HCT116 (cell line): ENCODE measurements around the gene PIP4K2B. TPM values are rescaled to one million over a fixed set of nuclear protein-coding genes. Genes with fewer than 3 reads are reported as not detected.

Experiments
- ATAC-seq: fragments of 200-7000 bp; cut with Tn5 transposase; 2 replicates; pipeline ENCODE4 v1.9.1; 2020; ENCODE audit warnings: mild to moderate bottlenecking, moderate library complexity
- BruUV-seq: library from RNA; stranded (reverse); fragments of 400-500 nt; replicated peaks from 2 replicates; lab custom pipeline; 2021; lab: Mats Ljungman, UMichigan
- CTCF ChIA-PET: fragments of 300-600 bp; sonication (Branson Sonifier 250); formaldehyde crosslinking; loops from one replicate; lab custom pipeline; 2021; ENCODE audit warnings: antibody characterized with exemption; lab: Charles Lee
- POLR2A ChIA-PET: fragments of 300-600, 350-600 bp; sonication (Branson Sonifier 250); formaldehyde crosslinking; loops from one replicate; lab custom pipeline; 2021; ENCODE audit warnings: antibody characterized with exemption; lab: Charles Lee
- RAD21 ChIA-PET, 2 experiments: fragments of 300-600 bp; sonication (Branson Sonifier 250); formaldehyde crosslinking; loops; one replicate each; lab custom pipeline; 2023; ENCODE audit warnings: low total read pairs in 2 of 2; ENCODE audit not compliant: uncharacterized antibody in 2 of 2, unreplicated experiment in 2 of 2, low non-redundant PET in 1 of 2; lab: Charles Lee
- DNase-seq: peaks from one replicate; pipeline ENCODE4 v3.0.0-alpha.2; 2010; ENCODE audit warnings: low read depth, low spot score
- H2AFZ ChIP-seq: fragments of 200-600 bp; shearing (Covaris generic), sonication (generic); 2 replicates; pipeline ENCODE4 v1.6.1; 2017; ENCODE audit warnings: low read depth, mixed run types, mixed read lengths, antibody characterized with exemption, low read length; ENCODE audit not compliant: poor library complexity, severe bottlenecking
- H3K27ac ChIP-seq: 2 replicates; pipeline ENCODE4 v1.5.1; 2012; ENCODE audit warnings: low read depth, low read length
- H3K27me3 ChIP-seq: fragments of 200-600 bp; sonication (generic); 2 replicates; pipeline ENCODE4 v1.6.1; 2016; ENCODE audit warnings: mixed run types, low read length, mixed read lengths; ENCODE audit not compliant: insufficient read depth
- H3K36me3 ChIP-seq, 2 experiments: fragments of 200-500 bp in 1 of 2; fragments of 200-600 bp in 1 of 2; sonication (Bioruptor generic) in 1 of 2; sonication (generic) in 1 of 2; 2 replicates each; pipeline versions ENCODE4 v1.5.1 to v1.6.1; 2014 to 2016; ENCODE audit warnings: low read length in 2 of 2, inconsistent platforms in 1 of 2, mixed read lengths in 1 of 2, mixed run types in 1 of 2; ENCODE audit not compliant: insufficient read depth in 2 of 2, control insufficient read depth in 1 of 2
- H3K4me1 ChIP-seq, 2 experiments: fragments of 200-600 bp in 1 of 2; sonication (generic) in 1 of 2; 2 replicates each; pipeline versions ENCODE4 v1.5.1 to v1.6.1; 2012 to 2017; ENCODE audit warnings: low read length in 2 of 2, inconsistent platforms in 1 of 2, mild to moderate bottlenecking in 1 of 2, mixed read lengths in 1 of 2, mixed run types in 1 of 2, moderate library complexity in 1 of 2; ENCODE audit not compliant: insufficient read depth in 2 of 2, control insufficient read depth in 1 of 2
- H3K4me2 ChIP-seq: fragments of 200-600 bp; sonication (generic); 2 replicates; pipeline ENCODE4 v1.6.1; 2017; ENCODE audit warnings: mixed run types, low read length, mixed read lengths
- H3K4me3 ChIP-seq, 2 experiments: fragments of 200-600 bp in 1 of 2; sonication (generic) in 1 of 2; replicated peaks in 1 of 2; 2 replicates each; pipeline ENCODE4 v1.5.1; 2011 to 2016; ENCODE audit warnings: low read length in 2 of 2, control low read depth in 1 of 2, low read depth in 1 of 2, mild to moderate bottlenecking in 1 of 2, mixed read lengths in 1 of 2, mixed run types in 1 of 2
- H3K79me2 ChIP-seq: fragments of 200-600 bp; sonication (generic); 2 replicates; pipeline ENCODE4 v1.6.1; 2017; ENCODE audit warnings: mild to moderate bottlenecking, mixed run types, low read length, moderate library complexity, mixed read lengths; ENCODE audit not compliant: insufficient read depth
- H3K9ac ChIP-seq: fragments of 200-600 bp; sonication (generic); 2 replicates; pipeline ENCODE4 v1.6.1; 2016; ENCODE audit warnings: low read length, mixed read lengths
- H3K9me2 ChIP-seq: fragments of 200-600 bp; sonication (generic), shearing (Covaris generic); 2 replicates; pipeline ENCODE4 v1.6.1; 2017; ENCODE audit warnings: mixed run types, mild to moderate bottlenecking, moderate library complexity; ENCODE audit not compliant: insufficient read depth
- H3K9me3 ChIP-seq, 2 experiments: fragments of 200-500 bp in 1 of 2; fragments of 200-600 bp in 1 of 2; sonication (Bioruptor generic) in 1 of 2; sonication (generic) in 1 of 2; 2 replicates each; pipeline ENCODE4 v1.6.1; 2014 to 2017; ENCODE audit warnings: low read length in 2 of 2, mixed read lengths in 2 of 2, inconsistent platforms in 1 of 2, low read depth in 1 of 2, mild to moderate bottlenecking in 1 of 2, mixed run types in 1 of 2, moderate library complexity in 1 of 2; ENCODE audit not compliant: control insufficient read depth in 1 of 2, insufficient read depth in 1 of 2
- H4K20me1 ChIP-seq: fragments of 200-600 bp; sonication (generic), shearing (Covaris generic); 2 replicates; pipeline ENCODE4 v1.6.1; 2017; ENCODE audit warnings: mixed run types, mild to moderate bottlenecking, moderate library complexity; ENCODE audit not compliant: insufficient read depth
- ELF1 ChIP-seq: IDR thresholded peaks from 2 replicates; pipeline ENCODE4 v1.6.1; 2012; ENCODE audit warnings: low read depth, borderline replicate concordance
- EZH2phosphoT487 ChIP-seq: fragments of 200-600 bp; IDR thresholded peaks from 2 replicates; pipeline ENCODE4 v1.6.1; 2018; ENCODE audit warnings: antibody characterized with exemption, borderline replicate concordance
- FOSL1 ChIP-seq: IDR thresholded peaks from 2 replicates; pipeline ENCODE4 v1.6.1; 2012; ENCODE audit warnings: low read depth
- JUND ChIP-seq: IDR thresholded peaks from 2 replicates; pipeline ENCODE4 v1.6.1; 2012
- MAX ChIP-seq: IDR thresholded peaks from 2 replicates; pipeline ENCODE4 v1.6.1; 2012
- POLR2A ChIP-seq: IDR thresholded peaks from 2 replicates; pipeline ENCODE4 v1.7.0; 2011; ENCODE audit warnings: borderline replicate concordance; ENCODE audit not compliant: insufficient read depth, insufficient read length; ENCODE audit errors: extremely low read depth
- POLR2AphosphoS5 ChIP-seq: IDR thresholded peaks from 2 replicates; pipeline ENCODE4 v1.6.1; 2011; ENCODE audit warnings: mild to moderate bottlenecking, low read depth, low read length, moderate library complexity
- RAD21 ChIP-seq: IDR thresholded peaks from 2 replicates; pipeline ENCODE4 v1.6.1; 2012; ENCODE audit warnings: low read depth, mild to moderate bottlenecking
- SP1 ChIP-seq: IDR thresholded peaks from 2 replicates; pipeline ENCODE4 v1.6.1; 2012; ENCODE audit warnings: low read depth
- SRF ChIP-seq: IDR thresholded peaks from 2 replicates; pipeline ENCODE4 v1.6.1; 2012; ENCODE audit warnings: low read depth
- TCF7L2 ChIP-seq: IDR thresholded peaks from 2 replicates; pipeline ENCODE4 v1.7.0; 2011; ENCODE audit warnings: borderline replicate concordance, inconsistent platforms; ENCODE audit not compliant: insufficient read depth, insufficient read length; ENCODE audit errors: extremely low read depth
- YY1 ChIP-seq: IDR thresholded peaks from 2 replicates; pipeline ENCODE4 v1.6.1; 2011; ENCODE audit warnings: low read length, low read depth, moderate library complexity, mild to moderate bottlenecking; ENCODE audit not compliant: insufficient replicate concordance; ENCODE audit errors: extremely low read depth
- ZFX ChIP-seq: fragments of 450-650 bp; IDR thresholded peaks from 2 replicates; pipeline ENCODE4 v1.6.1; 2017
- ZNF274 ChIP-seq: fragments of 200-500 bp; sonication (Bioruptor generic); IDR thresholded peaks from 2 replicates; pipeline ENCODE4 v1.6.1; 2014; ENCODE audit warnings: mild to moderate bottlenecking, low read depth, low read length, inconsistent platforms
- intact Hi-C: fragments of 100-400 bp; cut with micrococcal nuclease; formaldehyde crosslinking; loops from 2 replicates; pipeline ENCODE4 v1.10.0; 2022
- total RNA-seq: library from RNA; stranded (reverse); gene quantifications from one replicate; pipeline ENCODE4 v1.2.1, GENCODE V29; 2021; ENCODE audit not compliant: unreplicated experiment
- TF ChIP-seq, protein P1 (sequence below): IDR thresholded peaks from 2 replicates; pipeline ENCODE4 v1.6.1; 2012; ENCODE audit warnings: low read depth
- TF ChIP-seq, protein P2 (sequence below): IDR thresholded peaks from 2 replicates; pipeline ENCODE4 v1.6.1; 2011; ENCODE audit warnings: mild to moderate bottlenecking, low read length, moderate library complexity; ENCODE audit not compliant: insufficient replicate concordance; ENCODE audit errors: extremely low read depth
- TF ChIP-seq, protein P3 (sequence below): IDR thresholded peaks from 2 replicates; pipeline ENCODE4 v1.6.1; 2012

The PIP4K2B gene
- total RNA-seq, 1 experiment from 2014 or later = 40.3 TPM

DNA sequence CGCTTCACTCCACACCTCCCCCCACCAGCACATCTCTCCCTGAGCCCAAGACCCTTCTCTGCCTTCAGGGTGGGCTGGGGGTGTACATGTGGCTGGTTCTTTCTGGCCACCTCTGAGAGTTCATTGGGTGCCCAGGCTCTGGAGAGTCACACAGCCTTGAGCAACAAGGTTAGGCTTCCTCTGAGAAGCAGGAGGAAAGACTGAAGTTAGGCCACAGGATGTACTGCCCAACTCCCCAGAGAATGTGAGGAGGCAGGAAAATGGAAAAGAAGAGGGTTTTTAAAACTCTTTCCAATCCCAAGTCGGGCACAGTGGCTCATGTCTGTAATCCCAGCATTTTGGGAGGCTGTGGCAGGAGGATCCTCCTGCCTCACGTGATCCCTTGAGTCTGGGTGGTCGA, 58.5 kb downstream of the PIP4K2B start:
- Histone ChIP-seq H4K20me1 (no peaks in the 10 kb centered on the region), H3K9ac (no peak overlapping the region), H3K9me2 (no peaks in the 10 kb centered on the region), H3K27ac (no peak overlapping the region), H3K27me3 (no peaks in the 10 kb centered on the region), H3K79me2 (peaks cover 52% of the 10 kb centered on the region), H3K4me3 (no peak overlapping the region), H3K9me3 (no peaks in the 10 kb centered on the region), H3K36me3 (peaks cover 16 to 21% of the 10 kb centered on the region in 2 experiments; a peak in 3 of 4 replicates), H3K4me2 (no peak overlapping the region), H2AFZ (no peak overlapping the region), H3K4me1 (peaks cover 11 to 18% of the 10 kb centered on the region in 2 experiments; a peak in 3 of 4 replicates)
- ChIA-PET CTCF (no interaction called here), POLR2A (no interaction called here), RAD21 (no interaction called here)
- TF ChIP-seq SP1 (no peak), YY1 (no peak), FOSL1 (no peak), TCF7L2 (no peak), POLR2A (no peak), JUND (no peak), RAD21 (no peak)
- intact Hi-C loops = no loop called here
- ATAC-seq (no peak), DNase-seq (no peak)
- no TSS peak for BruUV-seq

GRCh38 chr17:38740044-38740443, 59.3 kb downstream of the PIP4K2B start:
- H3K9me2 ChIP-seq = no peaks in the 10 kb centered on the region
- ChIA-PET RAD21 (no interaction called here), CTCF (no interaction called here), POLR2A (no interaction called here)
- no peaks in the 10 kb centered on the region for H4K20me1 ChIP-seq
- H3K27me3 ChIP-seq = no peaks in the 10 kb centered on the region
- no peaks in the 10 kb centered on the region for H3K9me3 ChIP-seq
- no peak overlapping the region for H3K4me3 ChIP-seq
- peaks cover 16 to 25% of the 10 kb centered on the region in 2 experiments; a peak in 3 of 4 replicates for H3K36me3 ChIP-seq
- ATAC-seq (no peak), DNase-seq (no peak)
- no peak overlapping the region for H3K9ac ChIP-seq
- H2AFZ ChIP-seq = no peak overlapping the region
- peaks cover 6 to 22% of the 10 kb centered on the region in 2 experiments; a peak in 3 of 4 replicates for H3K4me1 ChIP-seq
- intact Hi-C loops = no loop called here
- peaks cover 45% of the 10 kb centered on the region for H3K79me2 ChIP-seq
- no peak overlapping the region for H3K4me2 ChIP-seq
- no peak overlapping the region for H3K27ac ChIP-seq
- no TSS peak for BruUV-seq
- TF ChIP-seq EZH2phosphoT487 (no peak), SP1 (no peak), MAX (no peak), ZNF274 (no peak), SRF (no peak), ELF1 (no peak), POLR2AphosphoS5 (no peak), ZFX (no peak)
- TF ChIP-seq, protein P1, sequence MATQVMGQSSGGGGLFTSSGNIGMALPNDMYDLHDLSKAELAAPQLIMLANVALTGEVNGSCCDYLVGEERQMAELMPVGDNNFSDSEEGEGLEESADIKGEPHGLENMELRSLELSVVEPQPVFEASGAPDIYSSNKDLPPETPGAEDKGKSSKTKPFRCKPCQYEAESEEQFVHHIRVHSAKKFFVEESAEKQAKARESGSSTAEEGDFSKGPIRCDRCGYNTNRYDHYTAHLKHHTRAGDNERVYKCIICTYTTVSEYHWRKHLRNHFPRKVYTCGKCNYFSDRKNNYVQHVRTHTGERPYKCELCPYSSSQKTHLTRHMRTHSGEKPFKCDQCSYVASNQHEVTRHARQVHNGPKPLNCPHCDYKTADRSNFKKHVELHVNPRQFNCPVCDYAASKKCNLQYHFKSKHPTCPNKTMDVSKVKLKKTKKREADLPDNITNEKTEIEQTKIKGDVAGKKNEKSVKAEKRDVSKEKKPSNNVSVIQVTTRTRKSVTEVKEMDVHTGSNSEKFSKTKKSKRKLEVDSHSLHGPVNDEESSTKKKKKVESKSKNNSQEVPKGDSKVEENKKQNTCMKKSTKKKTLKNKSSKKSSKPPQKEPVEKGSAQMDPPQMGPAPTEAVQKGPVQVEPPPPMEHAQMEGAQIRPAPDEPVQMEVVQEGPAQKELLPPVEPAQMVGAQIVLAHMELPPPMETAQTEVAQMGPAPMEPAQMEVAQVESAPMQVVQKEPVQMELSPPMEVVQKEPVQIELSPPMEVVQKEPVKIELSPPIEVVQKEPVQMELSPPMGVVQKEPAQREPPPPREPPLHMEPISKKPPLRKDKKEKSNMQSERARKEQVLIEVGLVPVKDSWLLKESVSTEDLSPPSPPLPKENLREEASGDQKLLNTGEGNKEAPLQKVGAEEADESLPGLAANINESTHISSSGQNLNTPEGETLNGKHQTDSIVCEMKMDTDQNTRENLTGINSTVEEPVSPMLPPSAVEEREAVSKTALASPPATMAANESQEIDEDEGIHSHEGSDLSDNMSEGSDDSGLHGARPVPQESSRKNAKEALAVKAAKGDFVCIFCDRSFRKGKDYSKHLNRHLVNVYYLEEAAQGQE = no peak
- TF ChIP-seq, protein P2, sequence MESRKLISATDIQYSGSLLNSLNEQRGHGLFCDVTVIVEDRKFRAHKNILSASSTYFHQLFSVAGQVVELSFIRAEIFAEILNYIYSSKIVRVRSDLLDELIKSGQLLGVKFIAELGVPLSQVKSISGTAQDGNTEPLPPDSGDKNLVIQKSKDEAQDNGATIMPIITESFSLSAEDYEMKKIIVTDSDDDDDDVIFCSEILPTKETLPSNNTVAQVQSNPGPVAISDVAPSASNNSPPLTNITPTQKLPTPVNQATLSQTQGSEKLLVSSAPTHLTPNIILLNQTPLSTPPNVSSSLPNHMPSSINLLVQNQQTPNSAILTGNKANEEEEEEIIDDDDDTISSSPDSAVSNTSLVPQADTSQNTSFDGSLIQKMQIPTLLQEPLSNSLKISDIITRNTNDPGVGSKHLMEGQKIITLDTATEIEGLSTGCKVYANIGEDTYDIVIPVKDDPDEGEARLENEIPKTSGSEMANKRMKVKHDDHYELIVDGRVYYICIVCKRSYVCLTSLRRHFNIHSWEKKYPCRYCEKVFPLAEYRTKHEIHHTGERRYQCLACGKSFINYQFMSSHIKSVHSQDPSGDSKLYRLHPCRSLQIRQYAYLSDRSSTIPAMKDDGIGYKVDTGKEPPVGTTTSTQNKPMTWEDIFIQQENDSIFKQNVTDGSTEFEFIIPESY = no peak
- TF ChIP-seq, protein P3, sequence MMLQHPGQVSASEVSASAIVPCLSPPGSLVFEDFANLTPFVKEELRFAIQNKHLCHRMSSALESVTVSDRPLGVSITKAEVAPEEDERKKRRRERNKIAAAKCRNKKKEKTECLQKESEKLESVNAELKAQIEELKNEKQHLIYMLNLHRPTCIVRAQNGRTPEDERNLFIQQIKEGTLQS = no peak
